AG04450 (cell line): Measurements from ENCODE around the gene FHAD1. TPM values are rescaled to one million over a fixed set of nuclear protein-coding genes. Genes with fewer than 3 reads are reported as not detected.

Source experiments
- CTCF ChIA-PET: fragments of 300-600, 350-600 bp; formaldehyde crosslinking; extraction: SDS; loops from one replicate; lab custom pipeline; 2022; ENCODE audit warnings: antibody characterized with exemption, inconsistent platforms; lab: Charles Lee
- POLR2A ChIA-PET: fragments of 350-600 bp; formaldehyde crosslinking; extraction: SDS; loops from one replicate; lab custom pipeline; 2021; ENCODE audit warnings: antibody characterized with exemption, inconsistent platforms; lab: Yijun Ruan, JAX
- DNase-seq: peaks from one replicate; pipeline ENCODE4 v3.0.0-alpha.2; 2011; ENCODE audit warnings: low read depth, low spot score
- H3K27ac ChIP-seq: one replicate; pipeline ENCODE4 v1.5.1; 2012; ENCODE audit warnings: low read depth, low read length, control low read depth
- H3K27me3 ChIP-seq: one replicate; pipeline ENCODE4 v1.6.0; 2012; ENCODE audit warnings: low read length; ENCODE audit not compliant: control insufficient read depth, insufficient read depth
- H3K4me3 ChIP-seq: 2 replicates; pipeline ENCODE4 v1.5.1; 2011; ENCODE audit warnings: mild to moderate bottlenecking, low read depth, low read length, control low read depth
- H3K9me3 ChIP-seq: 2 replicates; pipeline ENCODE4 v1.5.1; 2012; ENCODE audit warnings: low read length; ENCODE audit not compliant: control insufficient read depth, insufficient read depth
- CTCF ChIP-seq: IDR thresholded peaks from 2 replicates; pipeline ENCODE4 v1.5.1; 2011; ENCODE audit warnings: low read depth, low read length, control low read depth, inconsistent platforms
- polyA plus RNA-seq: library from polyadenylated mRNA; depleted of rRNA; stranded (reverse); fragments of >200 nt; gene quantifications from 2 replicates; pipeline ENCODE4 v1.2.3, GENCODE V29; 2011

The FHAD1 gene
- polyA plus RNA-seq, 1 experiment: 0.36 TPM

- Histone ChIP-seq H3K4me3 (no peak overlapping the region), H3K9me3 (no peaks in the 10 kb centered on the region), H3K27me3 (peaks cover 9% of the 10 kb centered on the region), H3K27ac (no peak overlapping the region)
- CTCF ChIA-PET: interaction anchor here (0.5 to 8.0 kb wide), 15 partner anchors 9 to 172 kb away, joined by 3 to 172 read pairs (median 7); partner anchors contain the start of gene TMEM51
- DNase-seq: no peak
- POLR2A ChIA-PET: interaction anchor here (0.9 kb wide), 1 partner anchor 142 kb away, joined by 3 read pairs; no protein-coding TSS in a partner anchor
- TF ChIP-seq CTCF: no peak
Observed at GRCh38 chr1:15271196-15271595, 24.2 kb downstream of the FHAD1 start.

DNA sequence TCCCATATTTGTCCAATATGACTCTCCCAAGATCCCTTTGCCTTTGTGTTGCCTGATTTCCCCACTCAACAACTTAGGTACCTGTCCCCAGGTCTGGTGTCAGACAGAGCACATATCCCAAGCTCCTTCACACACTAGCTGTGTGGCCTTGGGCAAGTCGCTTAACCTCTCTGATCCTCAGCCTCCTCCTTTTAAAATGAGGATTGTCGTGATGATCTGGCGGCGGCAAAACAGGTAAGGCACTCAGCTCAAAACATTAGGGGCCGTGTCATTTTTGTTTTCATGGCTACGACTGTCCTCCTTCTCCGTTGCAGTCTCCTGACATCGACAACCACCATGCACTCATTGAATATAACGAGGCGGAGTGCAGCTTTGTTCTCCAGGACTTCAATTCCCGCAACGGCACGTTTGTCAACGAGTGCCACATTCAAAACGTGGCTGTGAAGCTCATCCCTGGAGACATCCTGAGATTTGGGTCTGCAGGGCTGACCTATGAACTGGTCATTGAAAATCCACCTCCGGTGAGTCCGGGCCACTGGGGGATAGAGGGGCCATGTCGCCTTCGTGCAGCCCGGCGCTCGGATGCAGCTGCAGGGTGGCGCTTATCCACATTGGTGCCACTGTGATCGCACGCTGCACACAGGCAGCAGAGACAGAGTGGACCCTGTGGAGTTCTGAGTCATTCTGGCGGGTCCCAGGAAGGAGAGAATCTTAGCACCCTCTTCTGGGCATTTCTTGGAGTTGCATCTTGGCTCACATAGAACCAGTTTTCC, 25.2 kb downstream of the FHAD1 start:
- ChIA-PET CTCF (interaction anchor here (0.6 to 8.0 kb wide), 27 partner anchors 8 to 173 kb away, joined by 3 to 172 read pairs (median 4); partner anchors contain the start of gene TMEM51), POLR2A (no interaction called here)
- no peaks in the 10 kb centered on the region for H3K9me3 ChIP-seq
- no peak overlapping the region for H3K4me3 ChIP-seq
- no peak overlapping the region for H3K27ac ChIP-seq
- peak; percentile 47 for DNase-seq
- H3K27me3 ChIP-seq: peaks cover 16% of the 10 kb centered on the region
- TF ChIP-seq CTCF: peak; percentile 89

- CTCF ChIA-PET: interaction anchor here (0.8 to 8.0 kb wide), 16 partner anchors 8 to 173 kb away, joined by 3 to 172 read pairs (median 6); partner anchors contain the start of gene TMEM51
- Histone ChIP-seq H3K9me3 (no peaks in the 10 kb centered on the region), H3K27ac (no peak overlapping the region), H3K4me3 (no peak overlapping the region), H3K27me3 (peaks cover 19% of the 10 kb centered on the region)
- TF ChIP-seq CTCF: no peak
- no peak for DNase-seq
- POLR2A ChIA-PET: no interaction called here
Observed at GRCh38 chr1:15272782-15273127, 25.7 kb downstream of the FHAD1 start.

GRCh38 chr1:15273274-15273673, 26.3 kb downstream of the FHAD1 start:
- Histone ChIP-seq H3K4me3 (no peak overlapping the region), H3K27me3 (peaks cover 19% of the 10 kb centered on the region), H3K27ac (no peak overlapping the region), H3K9me3 (no peaks in the 10 kb centered on the region)
- POLR2A ChIA-PET: no interaction called here
- TF ChIP-seq CTCF: no peak
- CTCF ChIA-PET: interaction anchor here (0.7 to 8.0 kb wide), 13 partner anchors 8 to 159 kb away, joined by 3 to 172 read pairs (median 7); partner anchors contain the start of gene TMEM51
- DNase-seq: no peak
